IPS DF 6.9 (cell line): Measurements from ENCODE around the gene RGS9.

Experiments
- DNase-seq: peaks from one replicate; pipeline ENCODE4 v3.0.0-alpha.2; 2013; ENCODE audit warnings: low read depth, low spot score
- H3K27ac ChIP-seq: one replicate; pipeline ENCODE4 v1.5.1; 2013; ENCODE audit warnings: low read length, control low read depth
- H3K27me3 ChIP-seq: 2 replicates; pipeline ENCODE4 v1.6.1; 2013; ENCODE audit warnings: mild to moderate bottlenecking, low read length; ENCODE audit not compliant: control insufficient read depth, insufficient read depth
- H3K36me3 ChIP-seq: 2 replicates; pipeline ENCODE4 v1.6.1; 2013; ENCODE audit warnings: low read length; ENCODE audit not compliant: control insufficient read depth, insufficient read depth
- H3K4me1 ChIP-seq: 2 replicates; pipeline ENCODE4 v1.6.1; 2013; ENCODE audit warnings: low read length; ENCODE audit not compliant: control insufficient read depth, insufficient read depth
- H3K4me3 ChIP-seq: 2 replicates; pipeline ENCODE4 v1.5.1; 2013; ENCODE audit warnings: mild to moderate bottlenecking, low read length
- H3K9me3 ChIP-seq: 2 replicates; pipeline ENCODE4 v1.6.1; 2013; ENCODE audit warnings: low read length, inconsistent platforms; ENCODE audit not compliant: control insufficient read depth, insufficient read depth
- WGBS: extraction: QIAGEN DNeasy Blood & Tissue Kit; methylation state at CpG from one replicate; pipeline ENCODE4 v1.1.7; 2013; ENCODE audit warnings: mixed read lengths, missing lambda C conversion rate; ENCODE audit not compliant: insufficient read length, insufficient coverage; 5-methylcytosine and 5-hydroxymethylcytosine counted together

RGS9 gene

GRCh38 chr17:65181237-65182061 lies 44.3 kb downstream of the RGS9 start:
- no peak overlapping the region for H3K4me3 ChIP-seq
- no peak for DNase-seq
- no peaks in the 10 kb centered on the region for H3K9me3 ChIP-seq
- no peaks in the 10 kb centered on the region for H3K36me3 ChIP-seq
- no CpG with 5 or more reads among the region's 9 CpGs for WGBS
- H3K27ac ChIP-seq = no peak overlapping the region
- peaks cover 10% of the 10 kb centered on the region for H3K4me1 ChIP-seq
- H3K27me3 ChIP-seq = no peaks in the 10 kb centered on the region

DNA sequence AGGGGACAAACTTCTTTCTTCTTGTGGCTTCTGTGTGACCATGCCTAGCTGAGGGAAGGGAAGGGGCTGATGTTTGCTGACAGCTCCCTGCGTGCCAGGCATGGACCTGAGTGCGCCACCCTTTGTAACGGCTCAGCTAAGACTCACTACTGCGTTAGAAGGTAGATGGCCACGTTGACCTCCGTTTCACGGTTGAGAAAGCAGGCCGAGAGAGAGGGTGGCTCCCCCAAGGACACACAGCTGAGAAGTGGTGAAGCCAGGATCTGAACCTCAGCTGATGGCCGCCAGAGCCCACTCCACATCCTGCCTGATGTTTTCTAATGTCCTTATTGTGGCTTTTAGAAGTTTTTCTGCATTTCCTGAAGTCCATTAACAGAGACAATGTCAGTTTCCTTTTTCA lies 45.1 kb downstream of the RGS9 start:
- H3K9me3 ChIP-seq = no peaks in the 10 kb centered on the region
- WGBS = no CpG with 5 or more reads among the region's 9 CpGs
- no peaks in the 10 kb centered on the region for H3K27me3 ChIP-seq
- no peaks in the 10 kb centered on the region for H3K36me3 ChIP-seq
- no peak overlapping the region for H3K27ac ChIP-seq
- no peak for DNase-seq
- H3K4me1 ChIP-seq = peaks cover 10% of the 10 kb centered on the region
- H3K4me3 ChIP-seq = no peak overlapping the region

DNA sequence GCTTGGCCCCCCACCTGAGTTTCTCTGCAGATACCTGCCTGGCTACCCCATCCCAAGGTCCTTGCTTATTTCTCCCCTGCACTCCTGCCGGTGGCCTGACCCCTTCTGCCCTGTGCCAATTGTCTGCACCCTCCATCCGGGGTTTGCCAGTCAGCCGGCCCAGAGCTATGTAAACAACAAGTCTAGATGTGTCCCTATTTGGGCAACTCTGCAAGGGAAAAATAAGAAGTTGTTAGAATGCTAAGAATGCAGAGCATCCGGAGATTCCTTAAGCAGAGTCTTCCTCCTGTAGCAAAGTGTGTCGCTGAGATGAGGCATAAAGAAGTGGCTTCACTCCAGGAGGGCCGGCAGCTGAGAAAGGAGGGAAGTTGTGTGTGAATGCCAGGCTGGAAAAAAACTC lies 46.6 kb downstream of the RGS9 start:
- no peak overlapping the region for H3K27ac ChIP-seq
- peak; percentile 83 for DNase-seq
- WGBS = no CpG with 5 or more reads among the region's 6 CpGs
- H3K27me3 ChIP-seq = no peaks in the 10 kb centered on the region
- H3K4me1 ChIP-seq = peaks cover 10% of the 10 kb centered on the region
- H3K36me3 ChIP-seq = no peaks in the 10 kb centered on the region
- no peaks in the 10 kb centered on the region for H3K9me3 ChIP-seq
- no peak overlapping the region for H3K4me3 ChIP-seq

DNA sequence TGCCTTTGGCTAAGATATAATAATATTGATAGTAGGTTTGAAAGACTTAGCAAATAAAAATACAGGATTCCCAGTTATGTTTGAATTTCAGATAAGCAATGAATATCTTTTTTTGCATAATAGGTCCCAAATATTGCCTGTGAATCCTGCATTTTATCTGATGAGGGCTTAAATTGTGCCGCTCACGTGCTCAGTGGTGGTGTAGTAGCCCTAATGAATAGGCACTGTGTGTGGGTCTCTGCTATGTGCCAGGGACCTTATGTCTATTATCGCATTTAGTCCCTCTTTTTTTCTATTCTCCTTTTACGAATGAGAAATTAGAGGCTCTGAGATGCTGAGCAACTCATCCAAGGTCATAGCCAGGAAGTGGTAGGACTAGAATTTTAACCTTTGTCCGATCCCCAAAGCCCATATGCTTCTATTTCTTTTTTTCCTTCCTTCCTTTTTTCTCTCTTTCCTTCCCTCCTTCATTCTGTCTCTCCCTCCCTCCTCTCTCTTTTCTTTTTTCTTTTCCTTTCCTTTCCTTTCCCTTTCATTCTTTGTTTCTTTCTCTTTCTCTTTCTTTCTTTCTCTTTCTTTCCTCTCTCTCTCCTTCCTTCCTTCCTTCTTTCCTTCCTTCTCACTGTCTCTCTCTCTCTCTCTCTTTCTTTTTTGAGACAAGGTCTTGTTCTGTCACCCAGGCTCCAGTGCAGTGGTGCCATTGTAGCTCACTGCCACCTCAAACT lies 47.2 kb downstream of the RGS9 start:
- no CpG with 5 or more reads among the region's 5 CpGs for WGBS
- no peak for DNase-seq
- no peaks in the 10 kb centered on the region for H3K27me3 ChIP-seq
- H3K9me3 ChIP-seq = no peaks in the 10 kb centered on the region
- H3K27ac ChIP-seq = no peak overlapping the region
- H3K4me1 ChIP-seq = peaks cover 10% of the 10 kb centered on the region
- H3K4me3 ChIP-seq = no peak overlapping the region
- H3K36me3 ChIP-seq = no peaks in the 10 kb centered on the region

DNA sequence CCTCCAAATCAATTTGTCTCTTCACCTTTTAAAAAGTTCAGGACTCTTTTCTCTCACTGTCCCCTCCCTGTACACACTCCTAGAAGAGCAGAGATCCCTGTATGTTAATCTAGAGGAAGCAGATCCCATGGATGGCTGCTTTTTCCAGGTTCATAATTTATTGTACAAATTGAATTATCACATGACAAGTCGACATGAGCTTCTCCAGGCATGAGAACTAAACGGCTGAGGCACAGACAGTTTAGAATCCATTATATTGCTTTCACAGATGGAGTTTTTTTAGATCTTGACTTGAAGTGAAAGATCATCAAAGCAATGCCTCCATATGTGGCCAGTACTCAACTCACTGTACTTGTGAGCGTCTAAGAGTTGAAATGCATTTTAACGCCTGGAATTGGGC lies 47.9 kb downstream of the RGS9 start:
- no peak overlapping the region for H3K4me3 ChIP-seq
- no peaks in the 10 kb centered on the region for H3K36me3 ChIP-seq
- DNase-seq = no peak
- H3K9me3 ChIP-seq = no peaks in the 10 kb centered on the region
- H3K27ac ChIP-seq = no peak overlapping the region
- peaks cover 10% of the 10 kb centered on the region for H3K4me1 ChIP-seq
- no peaks in the 10 kb centered on the region for H3K27me3 ChIP-seq
- no CpG with 5 or more reads among the region's 4 CpGs for WGBS

GRCh38 chr17:65185668-65186382 lies 48.7 kb downstream of the RGS9 start:
- DNase-seq = no peak
- Histone ChIP-seq H3K4me1 (peaks cover 10% of the 10 kb centered on the region), H3K9me3 (no peaks in the 10 kb centered on the region), H3K4me3 (no peak overlapping the region), H3K36me3 (no peaks in the 10 kb centered on the region), H3K27ac (no peak overlapping the region), H3K27me3 (no peaks in the 10 kb centered on the region)
- no CpG with 5 or more reads among the region's 13 CpGs for WGBS

- H3K27ac ChIP-seq = no peak overlapping the region
- no peaks in the 10 kb centered on the region for H3K27me3 ChIP-seq
- no peaks in the 10 kb centered on the region for H3K9me3 ChIP-seq
- no peak for DNase-seq
- H3K4me1 ChIP-seq = peaks cover 2% of the 10 kb centered on the region; the same call in 1 of the 2 replicates
- H3K4me3 ChIP-seq = no peak overlapping the region
- WGBS = no CpG with 5 or more reads among the region's 6 CpGs
- H3K36me3 ChIP-seq = no peaks in the 10 kb centered on the region
These were observed 53.4 kb downstream of the RGS9 start for GRCh38 chr17:65190467-65191097.

- Histone ChIP-seq H3K9me3 (no peaks in the 10 kb centered on the region), H3K27me3 (no peaks in the 10 kb centered on the region), H3K4me1 (0 out of 2 replicates have a peak, but pooled peaks cover 2% of the 10 kb centered on the region), H3K4me3 (no peak overlapping the region), H3K36me3 (no peaks in the 10 kb centered on the region), H3K27ac (no peak overlapping the region)
- no peak for DNase-seq
- WGBS = no CpG with 5 or more reads among the region's 8 CpGs
These were observed 54.9 kb downstream of the RGS9 start for GRCh38 chr17:65191811-65192740.

DNA sequence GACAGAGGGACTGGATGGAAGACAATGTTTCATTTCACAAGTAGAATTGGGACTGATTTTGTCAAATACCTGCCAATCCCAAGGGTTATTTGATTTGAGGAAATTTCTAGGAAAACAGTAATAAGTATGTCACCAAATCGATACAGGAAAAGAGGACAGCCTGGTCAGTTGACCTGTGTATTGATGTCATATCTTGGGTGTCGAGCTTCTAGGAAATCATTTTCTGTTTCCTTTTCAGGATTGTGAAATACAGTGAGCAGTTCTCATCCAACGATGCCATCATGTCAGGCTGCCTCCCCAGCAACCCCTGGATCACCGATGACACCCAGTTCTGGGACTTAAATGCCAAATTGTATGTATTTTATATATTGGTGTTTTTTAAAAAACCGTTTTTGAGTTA lies 56.1 kb downstream of the RGS9 start:
- DNase-seq = no peak
- WGBS = no CpG with 5 or more reads among the region's 5 CpGs
- no peak overlapping the region for H3K4me3 ChIP-seq
- H3K4me1 ChIP-seq = 0 out of 2 replicates have a peak, but pooled peaks cover 2% of the 10 kb centered on the region
- H3K36me3 ChIP-seq = no peaks in the 10 kb centered on the region
- H3K27me3 ChIP-seq = no peaks in the 10 kb centered on the region
- no peaks in the 10 kb centered on the region for H3K9me3 ChIP-seq
- H3K27ac ChIP-seq = no peak overlapping the region
